ENCODE results near the gene TBX19.

DNA sequence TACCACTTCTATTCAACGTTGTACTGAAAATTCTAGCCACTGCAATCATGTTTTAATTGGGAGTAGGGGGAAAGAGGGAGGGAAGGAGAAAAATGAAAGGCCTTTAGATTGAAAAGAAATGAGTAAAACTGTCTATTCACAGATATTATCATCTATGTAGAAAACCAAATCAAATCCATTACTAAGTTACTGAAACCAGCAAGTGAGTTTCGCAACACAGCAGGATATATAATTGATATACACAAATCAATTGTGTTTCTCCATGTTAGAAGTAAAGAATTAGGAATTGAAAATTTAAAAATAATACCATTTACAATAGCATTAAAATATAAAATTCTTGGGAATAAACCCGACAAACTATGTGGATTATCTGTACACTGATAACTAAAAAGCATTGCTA, 35.6 kb upstream of the TBX19 start:
- no peak for TF ChIP-seq CTCF (IDR thresholded peaks at IDR 0.05)
- TF ChIP-seq POLR2A (IDR thresholded peaks at IDR 0.05) = no peak
- no peak for TF ChIP-seq POLR2AphosphoS5 (IDR thresholded peaks at IDR 0.05; ENCODE audit: insufficient read depth in 1 of 2, low read depth in 1 of 2)

Measured in vagina (tissue), 2 donors.